T follicular helper cell (primary cell): ENCODE data around the gene KCTD8.
"Not testable (repeated sequence)": the region's sequence is repeated elsewhere in the genome, so short reads cannot be mapped to it uniquely, and the experiment has no call there.

Source experiments
- DNase-seq: peaks from one replicate; pipeline ENCODE4 v3.0.0-alpha.2; 2020; ENCODE audit warnings: low read depth

The KCTD8 gene

DNA sequence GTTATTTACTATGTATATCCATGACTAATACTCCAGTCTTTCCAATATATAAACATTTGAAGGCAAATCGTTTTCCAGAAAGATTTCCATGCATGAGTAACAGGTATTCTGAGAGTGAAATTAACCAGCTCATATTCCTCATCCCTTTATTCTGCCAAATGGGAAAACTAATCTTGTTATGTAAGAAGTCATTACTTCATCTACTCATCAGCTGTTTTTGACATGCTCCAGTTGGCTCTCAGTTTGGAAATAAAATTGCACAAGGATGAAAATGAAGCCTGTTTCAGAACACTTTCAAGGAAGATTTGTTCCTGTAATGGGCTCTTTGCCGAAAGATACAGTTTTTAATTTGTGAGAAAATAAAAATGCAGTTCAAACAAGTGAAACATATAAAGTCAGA, 121.9 kb downstream of the KCTD8 start:
- DNase-seq = no peak

DNA sequence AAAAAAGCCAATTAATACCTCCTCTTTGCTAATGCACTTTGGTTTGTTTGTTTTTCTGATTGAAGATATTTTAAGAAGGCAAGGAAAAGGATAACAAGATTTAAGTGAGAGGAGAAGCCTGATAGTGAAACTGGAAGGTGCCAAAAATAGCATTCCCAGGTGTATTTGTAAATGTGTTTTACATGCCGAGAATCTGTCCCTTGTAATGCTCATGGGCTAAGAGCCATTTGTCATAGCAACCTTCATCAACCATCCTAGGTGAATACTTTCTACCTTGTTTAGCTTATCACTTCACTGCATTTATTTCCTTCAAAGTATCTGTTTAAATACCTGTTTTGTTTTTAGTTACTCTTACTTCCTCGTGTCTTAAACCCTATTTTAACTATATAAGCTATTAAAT, 127.8 kb downstream of the KCTD8 start:
- DNase-seq = no peak

DNA sequence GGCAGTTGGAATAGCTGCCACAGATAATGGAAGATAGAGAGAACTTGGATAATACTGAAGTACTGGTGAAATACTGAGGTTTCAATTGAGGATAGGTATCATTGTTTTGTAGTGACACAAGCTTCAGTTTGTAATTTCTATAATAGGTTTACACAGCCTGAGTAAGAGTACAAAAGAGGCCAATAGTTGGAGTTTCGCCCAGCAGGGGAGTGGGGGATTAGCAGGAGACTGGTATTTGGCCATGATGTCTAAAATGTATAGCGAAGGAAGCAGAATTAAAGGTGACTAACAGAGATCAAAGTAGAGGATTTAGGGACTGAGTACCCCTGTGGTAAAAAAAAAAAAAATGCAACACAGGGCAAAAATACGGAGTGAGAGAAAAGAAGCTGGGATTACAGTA, 129.5 kb downstream of the KCTD8 start:
- no peak for DNase-seq

DNA sequence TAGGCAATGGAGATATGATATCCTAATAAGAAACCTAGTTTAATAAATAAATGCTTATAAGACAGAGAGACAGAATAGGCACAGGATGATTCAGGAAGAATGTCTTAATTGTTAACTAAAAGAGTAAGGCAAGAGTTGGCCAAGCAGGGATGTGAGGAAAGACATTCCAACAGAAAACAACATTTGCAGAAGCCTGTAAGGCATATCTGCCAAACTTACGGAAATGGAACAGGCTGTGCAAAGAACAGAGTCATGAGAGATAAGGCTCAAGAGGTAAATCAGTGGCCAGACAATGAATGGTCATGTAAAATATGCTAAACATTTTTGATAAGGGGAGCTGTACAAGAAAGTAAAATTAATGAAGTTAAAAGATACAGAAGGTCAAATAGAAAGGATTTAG, 134.9 kb downstream of the KCTD8 start:
- no peak for DNase-seq

DNA sequence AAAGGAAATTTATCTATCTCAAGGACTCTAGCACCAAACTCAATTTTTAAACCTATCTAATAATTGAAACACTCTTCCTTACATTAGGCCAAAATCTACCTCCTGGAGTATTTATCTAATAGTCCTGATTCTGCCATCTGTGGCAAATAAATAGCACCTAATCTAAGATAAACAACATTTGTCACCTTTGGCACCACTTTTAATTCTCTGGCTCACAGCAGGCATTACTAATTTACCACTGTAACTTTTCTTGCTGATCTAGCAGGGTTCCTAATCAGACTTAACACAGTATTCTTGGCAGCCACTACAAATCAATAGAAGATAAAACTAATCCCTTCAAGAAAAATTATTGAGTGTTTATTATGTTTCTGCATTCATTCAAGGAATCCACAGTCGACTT, 161.1 kb downstream of the KCTD8 start:
- no peak for DNase-seq

DNA sequence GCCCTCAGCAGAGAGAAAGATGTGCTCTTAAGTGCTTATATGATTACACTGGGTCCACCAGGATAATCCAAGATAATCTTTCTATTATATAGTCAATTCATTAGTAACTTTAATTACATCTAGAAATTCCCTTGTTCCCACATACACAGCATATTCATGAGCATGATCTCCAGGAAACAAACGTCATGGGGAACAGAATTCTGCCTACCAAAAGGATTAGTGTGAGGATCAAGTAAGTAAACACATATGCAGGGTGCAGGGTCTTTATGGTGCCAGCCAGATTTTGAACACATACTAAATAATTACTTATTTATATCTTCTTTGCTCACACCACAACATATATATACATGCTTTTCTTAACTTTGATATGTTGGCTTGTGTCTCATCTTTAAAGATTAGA, 169.1 kb downstream of the KCTD8 start:
- no peak for DNase-seq

DNA sequence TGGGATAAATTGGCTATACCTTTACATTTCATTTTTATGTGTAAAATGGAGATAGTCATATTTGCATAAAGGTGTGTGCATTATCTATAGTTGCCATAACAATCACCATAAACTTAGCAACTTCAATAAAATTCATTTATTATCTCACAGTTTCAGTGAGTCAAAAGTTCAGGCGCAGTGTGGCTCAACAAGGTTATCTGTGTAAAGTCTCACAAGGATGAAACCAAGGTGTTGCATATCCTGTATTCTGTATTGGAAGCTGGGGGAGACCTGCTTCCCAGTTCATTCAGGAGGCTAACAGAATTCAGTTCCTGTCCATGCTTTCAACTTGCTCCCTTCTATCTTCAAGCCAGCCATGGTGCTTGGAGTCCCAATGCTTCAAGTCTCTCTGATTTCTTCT, 169.5 kb downstream of the KCTD8 start:
- no peak for DNase-seq

DNA sequence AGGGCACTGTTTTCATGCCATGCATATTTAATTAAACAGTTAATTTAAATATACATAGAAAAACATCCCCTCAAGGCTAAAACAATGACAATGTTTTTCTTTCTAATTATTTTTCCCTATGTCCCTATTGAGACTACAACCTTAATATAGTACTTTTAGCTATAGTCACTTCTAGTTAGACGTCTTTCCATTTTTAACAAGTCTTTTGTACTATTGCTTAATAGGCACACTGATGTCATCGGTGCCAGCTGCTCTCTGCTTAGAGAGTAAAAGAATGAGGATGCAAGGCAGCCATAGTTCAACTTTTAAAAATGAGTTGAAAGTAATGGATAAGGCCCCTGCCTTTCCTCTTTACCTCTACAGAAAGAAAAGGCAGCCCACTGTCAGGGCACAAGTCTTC, 191.1 kb downstream of the KCTD8 start:
- no peak for DNase-seq

DNA sequence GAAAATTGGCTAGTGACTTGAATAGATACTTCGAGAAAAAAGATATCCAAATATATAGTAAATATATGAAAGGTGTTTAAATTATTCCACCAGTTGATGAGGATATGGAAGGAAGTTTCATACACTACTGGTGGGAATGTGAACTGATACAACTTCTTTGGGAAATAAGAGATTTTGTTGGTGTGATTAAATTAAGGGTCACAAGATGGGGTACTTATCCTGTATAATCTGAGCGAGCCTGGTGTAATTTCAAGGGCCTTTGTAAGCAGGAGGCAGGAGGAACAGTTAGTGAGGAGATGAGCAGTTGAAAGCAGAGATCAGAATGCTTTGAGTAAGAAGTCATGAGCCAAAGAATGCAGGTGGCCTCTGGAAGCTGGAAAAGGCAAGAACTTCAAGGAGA, 192.2 kb downstream of the KCTD8 start:
- DNase-seq = no peak

DNA sequence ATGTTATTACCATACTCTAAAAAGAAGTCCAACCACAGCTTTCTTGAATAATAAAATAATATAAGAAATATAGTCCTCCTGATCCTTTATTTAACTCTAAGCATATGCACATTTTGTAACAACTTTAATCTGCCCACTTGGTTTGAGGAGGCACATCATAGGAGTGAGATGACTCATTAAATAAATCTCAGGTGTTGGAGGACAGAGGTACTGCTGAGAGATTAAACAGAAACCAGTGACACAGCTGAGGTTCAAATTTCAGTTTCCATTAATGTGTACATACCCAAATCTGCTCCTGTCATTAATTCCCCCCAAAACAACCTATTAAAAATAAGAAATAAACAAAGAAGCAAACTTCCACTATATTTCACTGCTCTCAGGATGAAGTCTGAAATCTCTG, 211.0 kb downstream of the KCTD8 start:
- no peak for DNase-seq

DNA sequence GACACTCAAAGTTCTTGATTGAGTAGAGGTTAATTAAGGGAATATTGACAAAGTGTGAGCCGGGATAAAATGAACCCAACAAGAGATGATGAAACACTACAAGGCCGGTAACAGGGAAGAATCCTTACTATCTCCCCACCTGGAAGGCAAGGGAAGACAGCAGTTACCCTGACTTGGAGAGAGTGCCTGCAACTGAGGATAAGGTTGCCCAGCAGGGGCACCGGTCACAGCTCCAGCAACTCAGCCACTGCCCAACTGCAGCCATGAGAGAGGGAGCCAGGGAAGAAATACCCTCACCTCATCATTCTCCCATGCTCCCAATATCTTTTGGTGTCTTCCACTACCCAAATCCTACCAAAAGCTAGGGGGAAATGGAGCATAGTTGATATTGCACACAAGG, 212.7 kb downstream of the KCTD8 start:
- no peak for DNase-seq

DNA sequence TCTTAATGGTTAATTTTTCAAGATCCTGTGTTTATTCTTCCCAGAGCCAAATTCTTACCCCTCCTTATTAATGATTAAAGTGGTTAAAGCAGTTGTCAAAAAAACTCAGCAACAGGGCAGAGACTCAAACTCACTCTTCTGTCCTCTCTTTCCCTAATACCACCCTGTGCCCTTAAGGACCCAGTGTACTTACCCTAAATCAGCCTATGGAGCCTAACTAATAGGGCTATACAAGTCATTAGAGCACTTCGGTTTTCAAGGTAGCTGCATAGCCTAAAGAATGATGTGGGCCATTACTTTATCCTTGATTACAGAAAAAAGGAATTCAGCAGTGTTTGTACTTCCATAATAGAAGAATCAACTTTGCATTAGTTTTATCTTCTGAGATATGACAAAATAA, 216.3 kb downstream of the KCTD8 start:
- no peak for DNase-seq

DNA sequence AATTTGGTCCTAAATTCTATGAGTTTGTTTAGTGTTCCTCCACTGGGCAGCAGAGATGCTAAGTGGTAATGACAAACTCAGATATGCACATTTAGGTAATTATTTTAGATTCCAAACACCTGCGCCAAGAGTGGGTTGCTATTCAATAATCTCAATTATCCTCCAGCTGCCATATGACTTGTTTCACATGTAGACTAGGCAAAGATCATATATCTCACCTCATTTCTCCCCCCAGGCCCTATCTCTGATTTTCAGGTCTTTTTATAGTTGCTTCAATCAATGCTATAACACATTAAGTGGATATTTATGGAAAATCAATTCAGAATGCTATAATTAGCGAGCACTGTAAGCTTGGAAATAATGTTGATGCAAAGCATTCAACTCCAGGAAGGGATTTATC, 217.6 kb downstream of the KCTD8 start:
- no peak for DNase-seq

DNA sequence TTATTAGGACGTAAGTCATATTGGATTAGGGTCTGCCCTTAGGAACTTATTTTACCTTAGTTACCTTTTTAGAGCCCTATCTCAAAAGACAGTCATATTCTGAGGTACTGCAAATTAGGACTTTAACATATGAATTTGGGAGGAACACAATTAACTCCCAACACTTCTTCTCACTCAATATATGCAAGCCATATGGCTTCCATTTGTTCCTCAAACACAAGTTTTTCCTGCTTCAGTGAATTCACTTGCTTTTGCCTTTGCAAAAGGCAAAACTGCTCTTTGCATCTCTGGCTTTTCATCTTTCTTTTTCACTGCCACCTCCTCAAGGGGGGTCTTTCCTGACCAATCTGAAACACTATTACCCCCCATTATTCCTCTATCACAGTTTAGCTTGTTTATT, 220.3 kb downstream of the KCTD8 start:
- DNase-seq = no peak

DNA sequence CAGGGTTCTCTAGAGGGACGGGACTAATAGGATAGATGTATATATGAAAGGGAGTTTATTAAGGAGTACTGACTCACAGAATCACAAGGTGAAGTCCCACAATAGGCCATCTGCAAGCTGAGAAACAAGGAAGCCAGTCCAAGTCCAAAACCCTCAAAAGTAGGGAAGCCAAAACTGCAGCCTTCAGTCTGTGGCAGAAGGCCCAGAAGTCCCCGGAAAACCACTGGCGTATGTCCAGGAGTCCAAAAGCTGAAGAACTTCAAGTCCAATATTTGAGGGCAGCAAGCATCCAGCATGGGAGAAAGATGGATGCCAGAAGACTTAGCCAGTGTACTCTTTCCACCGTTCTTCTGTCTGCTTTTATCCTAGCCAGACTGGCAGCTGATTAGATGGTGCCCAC, 227.2 kb downstream of the KCTD8 start:
- DNase-seq = no peak

DNA sequence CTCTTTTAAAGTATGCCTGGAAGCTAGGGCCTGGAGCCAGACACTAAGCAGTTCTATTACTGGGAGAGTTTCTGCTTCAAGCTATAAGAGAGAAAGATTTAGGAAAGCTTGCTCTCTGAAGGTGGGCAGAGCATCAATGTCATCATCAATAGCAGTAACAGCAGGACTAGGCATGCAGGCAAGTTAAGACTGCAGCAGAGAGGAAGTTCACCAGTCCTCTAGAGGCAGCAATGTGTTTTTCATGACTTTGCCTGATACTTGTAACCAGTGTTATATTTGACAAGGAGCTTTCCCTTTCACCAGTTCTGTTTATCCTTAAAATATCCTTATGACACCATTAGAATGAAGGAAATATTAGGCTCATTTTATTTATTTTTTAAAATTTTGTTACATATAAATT, 237.9 kb downstream of the KCTD8 start:
- DNase-seq = no peak

DNA sequence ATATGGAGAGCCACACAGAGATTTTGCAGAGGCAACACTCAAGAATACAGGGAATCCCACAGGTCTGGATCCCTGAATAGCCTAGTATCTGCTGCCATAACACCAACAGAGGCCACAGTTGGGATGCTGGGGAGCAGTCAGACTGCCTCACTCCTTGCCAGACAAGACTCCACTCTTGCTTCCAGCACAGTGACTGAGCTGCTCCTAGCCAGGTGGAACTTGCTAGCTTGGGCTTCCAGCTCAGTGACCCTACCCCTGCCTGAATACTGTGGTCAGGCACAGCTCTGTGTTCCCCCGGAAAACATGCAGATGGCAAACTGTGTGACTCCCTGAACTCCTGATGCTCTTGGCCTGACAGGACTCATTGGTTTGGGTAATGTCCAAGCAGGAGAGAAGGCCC, 251.8 kb downstream of the KCTD8 start:
- no peak for DNase-seq

DNA sequence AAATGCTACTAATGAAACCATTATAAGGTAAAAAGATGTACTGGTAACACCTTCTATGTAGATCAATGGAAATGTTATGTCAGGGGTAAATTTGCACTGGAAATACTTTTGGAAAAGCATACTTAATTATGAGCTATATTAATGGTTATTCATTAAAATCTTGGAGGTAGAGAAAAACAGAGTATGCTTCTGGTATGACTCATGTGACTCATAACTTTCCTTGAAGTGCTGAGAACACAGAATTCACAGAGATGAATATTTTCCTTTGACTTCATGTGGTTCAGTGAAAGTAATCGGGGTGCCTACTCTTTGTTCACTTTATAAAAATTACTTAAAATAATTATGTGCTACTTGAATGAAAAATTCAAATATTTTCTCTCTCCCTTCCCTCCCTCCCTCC, 254.2 kb downstream of the KCTD8 start:
- DNase-seq = no peak

DNA sequence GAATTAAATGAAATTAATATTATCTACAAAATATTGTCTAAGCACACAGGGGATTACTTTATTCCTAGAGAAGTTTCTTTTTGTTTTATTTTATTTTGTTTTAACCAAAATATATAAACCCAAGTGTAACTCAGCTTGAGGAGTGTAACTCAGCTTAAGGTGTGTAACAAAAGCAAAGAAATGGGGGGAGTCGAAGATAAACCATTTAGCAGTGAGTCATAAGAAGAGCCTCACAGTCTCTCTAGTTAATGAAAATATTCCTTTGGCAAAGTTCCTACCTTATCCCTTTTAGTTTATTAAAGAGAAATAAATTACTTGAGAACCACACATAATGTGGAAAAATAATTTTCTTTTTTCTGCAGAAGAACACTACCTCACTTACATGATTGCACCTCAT, 261.8 kb downstream of the KCTD8 start:
- no peak for DNase-seq

DNA sequence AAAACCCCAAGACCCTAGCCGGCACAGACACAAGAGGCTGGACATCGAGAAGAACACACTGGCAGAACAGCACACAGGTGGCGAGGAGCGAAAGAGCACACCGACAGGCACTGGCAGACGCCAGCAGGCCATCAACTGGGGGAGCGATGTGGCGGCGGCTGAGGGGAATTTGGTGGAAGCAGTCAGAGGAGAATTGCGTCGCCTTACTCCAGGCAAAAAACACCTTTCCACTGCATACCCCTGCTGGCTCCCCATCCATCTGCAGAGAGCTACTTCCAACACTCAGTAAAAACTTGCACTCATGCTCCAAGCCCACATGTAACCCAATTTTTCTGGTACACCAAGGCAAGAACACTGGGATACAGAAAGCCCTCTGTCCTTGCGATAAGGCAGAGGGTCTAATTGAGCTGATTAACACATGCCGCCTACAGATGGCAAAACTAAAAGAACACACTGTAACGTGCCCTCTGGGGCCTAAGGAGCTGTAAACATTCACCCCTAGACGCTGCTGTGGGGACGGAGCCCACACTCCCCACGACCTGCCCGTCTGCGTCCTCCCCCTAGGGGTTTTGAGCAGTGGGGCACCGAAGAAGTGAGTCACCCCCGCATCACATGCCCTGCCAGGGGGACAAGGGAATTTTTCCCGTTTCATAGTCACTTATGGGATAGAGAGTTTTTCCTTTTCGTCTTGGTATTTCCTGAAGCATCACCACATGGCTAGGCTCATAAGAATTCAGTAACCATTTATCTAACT, 262.3 kb downstream of the KCTD8 start:
- DNase-seq = no peak

DNA sequence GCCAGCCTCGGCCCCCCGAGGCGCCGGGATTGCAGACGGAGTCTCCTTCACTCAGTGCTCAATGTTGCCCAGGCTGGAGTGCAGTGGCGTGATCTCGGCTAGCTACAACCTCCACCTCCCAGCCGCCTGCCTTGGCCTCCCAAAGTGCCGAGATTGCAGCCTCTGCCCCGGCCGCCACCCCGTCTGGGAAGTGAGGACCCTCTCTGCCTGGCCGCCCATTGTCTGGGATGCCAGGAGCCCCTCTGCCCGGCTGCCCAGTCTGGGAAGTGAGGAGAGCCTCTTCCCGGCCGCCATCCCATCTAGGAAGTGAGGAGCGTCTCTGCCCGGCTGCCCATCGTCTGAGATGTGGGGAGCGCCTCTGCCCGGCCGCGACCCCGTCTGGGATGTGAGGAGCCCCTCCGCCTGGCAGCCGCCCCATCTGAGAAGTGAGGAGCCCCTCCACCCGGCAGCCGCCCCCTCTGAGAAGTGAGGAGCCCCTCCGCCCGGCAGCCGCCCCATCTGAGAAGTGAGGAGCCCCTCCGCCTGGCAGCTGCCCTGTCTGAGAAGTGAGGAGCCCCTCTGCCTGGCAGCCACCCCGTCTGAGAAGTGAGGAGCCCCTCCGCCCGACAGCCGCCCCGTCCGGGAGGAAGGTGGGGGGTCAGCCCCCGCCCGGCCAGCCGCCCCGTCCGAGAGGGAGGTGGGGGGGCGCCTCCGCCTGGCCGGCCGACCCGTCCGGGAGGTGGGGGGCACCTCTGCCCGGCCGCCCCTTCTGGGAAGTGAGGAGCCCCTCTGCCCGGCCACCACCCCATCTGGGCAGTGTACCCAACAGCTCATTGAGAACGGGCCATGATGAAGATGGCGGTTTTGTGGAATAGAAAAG, 266.9 kb downstream of the KCTD8 start:
- not testable (repeated sequence) for DNase-seq

DNA sequence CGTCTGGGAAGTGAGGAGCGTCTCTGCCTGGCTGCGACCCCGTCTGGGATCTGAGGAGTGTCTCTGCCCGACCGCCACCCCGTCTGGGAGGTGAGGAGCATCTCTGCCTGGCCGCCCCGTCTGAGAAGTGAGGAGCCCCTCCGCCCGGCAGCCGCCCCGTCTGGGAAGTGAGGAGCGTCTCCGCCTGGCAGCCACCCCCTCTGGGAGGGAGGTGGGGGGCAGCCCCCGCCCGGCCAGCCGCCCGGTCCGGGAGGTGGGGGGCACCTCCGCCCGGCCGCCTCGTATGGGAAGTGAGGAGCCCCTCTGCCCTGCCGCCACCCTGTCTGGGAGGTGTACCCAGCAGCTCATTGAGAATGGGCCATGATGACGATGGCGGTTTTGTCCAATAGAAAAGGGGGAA, 280.8 kb downstream of the KCTD8 start:
- DNase-seq = not testable (repeated sequence)

DNA sequence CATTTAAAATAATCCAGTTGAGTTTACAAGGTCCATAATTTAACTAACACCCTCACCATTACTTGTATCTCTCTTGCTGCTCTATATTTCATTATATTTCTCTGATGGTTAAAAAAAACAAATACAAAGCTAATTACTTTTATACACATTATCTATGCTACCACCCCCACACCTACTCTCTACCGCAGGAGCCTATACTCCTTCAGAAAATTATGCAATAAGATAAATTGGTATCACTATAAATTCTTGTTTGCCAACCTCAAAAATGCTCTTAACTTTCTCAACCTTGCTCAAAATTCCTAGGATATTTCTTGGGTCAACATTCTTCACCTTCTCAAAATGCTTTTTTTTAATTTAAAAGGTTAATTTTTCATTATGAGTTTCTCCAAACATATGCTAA, 282.7 kb downstream of the KCTD8 start:
- no peak for DNase-seq
